HG03095 (cell line): ENCODE measurements around the gene GPR176.
"Not testable (repeated sequence)": the region's sequence is repeated elsewhere in the genome, so short reads cannot be mapped to it uniquely, and the experiment has no call there.

ENCODE experiments used
- ATAC-seq: cut with Tn5 transposase; IDR thresholded peaks from one replicate; pipeline ENCODE4 v1.9.1; 2021; ENCODE audit warnings: moderate library complexity; ENCODE audit not compliant: unreplicated experiment

GPR176 gene

GRCh38 chr15:39893051-39893450 lies 27.0 kb downstream of the GPR176 start:
- not testable (repeated sequence) for ATAC-seq

- ATAC-seq, result no peak
Observed at GRCh38 chr15:39892418-39892817, 27.6 kb downstream of the GPR176 start.

GRCh38 chr15:39890621-39891020 lies 29.4 kb downstream of the GPR176 start:
- no peak for ATAC-seq

GRCh38 chr15:39889601-39890000 lies 30.5 kb downstream of the GPR176 start:
- ATAC-seq, result no peak

GRCh38 chr15:39888809-39889208 lies 31.3 kb downstream of the GPR176 start:
- ATAC-seq, result no peak

GRCh38 chr15:39888243-39888642 lies 31.8 kb downstream of the GPR176 start:
- ATAC-seq, result no peak

GRCh38 chr15:39887832-39888231 lies 32.2 kb downstream of the GPR176 start:
- ATAC-seq, result no peak

GRCh38 chr15:39887211-39887610 lies 32.9 kb downstream of the GPR176 start:
- no peak for ATAC-seq

- ATAC-seq, result no peak
Observed at GRCh38 chr15:39886418-39886817, 33.6 kb downstream of the GPR176 start.

- ATAC-seq, result no peak
Observed at GRCh38 chr15:39885099-39885777, 34.8 kb downstream of the GPR176 start.

GRCh38 chr15:39884351-39884750 lies 35.7 kb downstream of the GPR176 start:
- no peak for ATAC-seq

GRCh38 chr15:39882602-39883001 lies 37.5 kb downstream of the GPR176 start:
- no peak for ATAC-seq

GRCh38 chr15:39881790-39882189 lies 38.3 kb downstream of the GPR176 start:
- no peak for ATAC-seq

- no peak for ATAC-seq
Observed at GRCh38 chr15:39880718-39881387, 39.2 kb downstream of the GPR176 start.

- no peak for ATAC-seq
Observed at GRCh38 chr15:39878406-39878785, 41.7 kb downstream of the GPR176 start.

- no peak for ATAC-seq
Observed at GRCh38 chr15:39874890-39875549, 45.0 kb downstream of the GPR176 start.

- ATAC-seq, result no peak
Observed at GRCh38 chr15:39873978-39874377, 46.1 kb downstream of the GPR176 start.

- ATAC-seq, result no peak
Observed at GRCh38 chr15:39870537-39870936, 49.5 kb downstream of the GPR176 start.

GRCh38 chr15:39869858-39870515 lies 50.1 kb downstream of the GPR176 start:
- ATAC-seq, result no peak

GRCh38 chr15:39869254-39869653 lies 50.8 kb downstream of the GPR176 start:
- no peak for ATAC-seq

GRCh38 chr15:39868396-39868795 lies 51.7 kb downstream of the GPR176 start:
- ATAC-seq, result no peak

- no peak for ATAC-seq
Observed at GRCh38 chr15:39864116-39864515, 56.0 kb downstream of the GPR176 start.
